ENCODE results near the gene SIPA1.

The SIPA1 gene

GRCh38 chr11:65624931-65625627 is 12.8 kb upstream of the SIPA1 start:
- no peak for TF ChIP-seq CTCF (IDR thresholded peaks at IDR 0.05)
- DNase-seq (ENCODE audit: low spot score) = no peak
- no peak overlapping the region for H3K27ac ChIP-seq
- no peak overlapping the region for H3K4me3 ChIP-seq

- no peak overlapping the region for H3K4me3 ChIP-seq
- no peak for DNase-seq (ENCODE audit: low spot score)
- peak; percentile 24 for TF ChIP-seq CTCF (IDR thresholded peaks at IDR 0.05)
- no peak overlapping the region for H3K27ac ChIP-seq
Measured at GRCh38 chr11:65625628-65626342, 12.1 kb upstream of the SIPA1 start.

GRCh38 chr11:65627202-65627601 is 10.7 kb upstream of the SIPA1 start:
- no peak overlapping the region for H3K27ac ChIP-seq
- TF ChIP-seq CTCF (IDR thresholded peaks at IDR 0.05) = no peak
- DNase-seq (ENCODE audit: low spot score) = no peak
- H3K4me3 ChIP-seq = no peak overlapping the region

GRCh38 chr11:65629579-65629978 is 8.3 kb upstream of the SIPA1 start:
- no peak for TF ChIP-seq CTCF (IDR thresholded peaks at IDR 0.05)
- Histone ChIP-seq H3K27ac (no peak overlapping the region), H3K4me3 (no peak overlapping the region)
- DNase-seq (ENCODE audit: low spot score) = no peak

GRCh38 chr11:65630215-65630614 is 7.7 kb upstream of the SIPA1 start:
- TF ChIP-seq CTCF (IDR thresholded peaks at IDR 0.05) = no peak
- DNase-seq (ENCODE audit: low spot score) = no peak
- no peak overlapping the region for H3K27ac ChIP-seq

GRCh38 chr11:65633390-65634108 is 4.4 kb upstream of the SIPA1 start:
- Histone ChIP-seq H3K27ac (no peak overlapping the region), H3K4me3 (no peak overlapping the region)
- TF ChIP-seq CTCF (IDR thresholded peaks at IDR 0.05) = no peak
- no peak for DNase-seq (ENCODE audit: low spot score)

More at GRCh38 chr11:65630215-65630614, 7.7 kb upstream of the SIPA1 start:
- H3K4me3 ChIP-seq = no peak overlapping the region

Measured in coronary artery (tissue), 2 donors.